Measurements from ENCODE around the gene MAPKAP1. TPM values are rescaled to one million over a fixed set of nuclear protein-coding genes. Genes with fewer than 3 reads are reported as not detected.

Gene MAPKAP1
- total RNA-seq, 4 donors from 2014 or later, result 87.1 to 114 (median 111) TPM

DNA sequence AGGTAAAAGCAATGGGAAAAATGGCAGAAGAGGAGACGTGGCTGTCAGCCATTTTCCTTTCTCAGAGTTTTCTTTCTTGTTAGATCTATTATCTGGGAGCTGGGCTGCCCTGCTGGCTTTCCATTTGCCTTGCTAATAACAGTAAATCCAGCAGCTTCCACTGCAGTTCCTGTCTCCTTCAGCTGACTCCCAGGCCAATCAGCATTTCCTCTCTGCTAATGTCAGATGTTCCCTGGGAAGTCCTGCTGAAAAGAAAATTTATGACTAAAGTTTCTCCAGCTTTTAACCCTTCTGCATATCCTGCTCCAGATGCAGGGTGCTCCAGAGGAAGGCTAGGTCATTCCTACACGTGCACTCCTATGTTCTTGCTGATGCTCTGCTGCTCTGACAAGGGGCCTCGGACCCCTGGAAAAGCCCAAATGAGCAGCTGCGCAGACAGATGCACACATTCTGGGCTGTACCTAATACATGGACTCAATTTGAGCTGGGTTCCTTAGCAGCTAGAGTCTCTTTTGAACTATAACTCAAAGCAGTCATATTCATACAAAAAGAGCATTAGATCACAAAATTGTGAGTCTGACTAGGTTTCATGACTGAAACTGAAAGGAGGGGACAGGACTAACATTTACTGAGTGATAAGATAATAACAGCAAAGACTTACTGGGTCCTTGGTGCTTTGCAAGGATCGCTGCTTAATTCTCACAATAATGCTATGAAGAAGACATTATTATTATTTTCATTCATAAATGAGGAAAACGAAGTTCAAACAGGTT is 182.2 kb downstream of the MAPKAP1 start:
- H3K36me3 ChIP-seq, result no peaks in the 10 kb centered on the region
- no peaks in the 10 kb centered on the region for H3K27me3 ChIP-seq
- H3K4me3 ChIP-seq (replicated peaks in 1 of 3), result no peak overlapping the region
- H3K4me1 ChIP-seq, result peaks cover 23 to 43% of the 10 kb centered on the region in 2 donors
- intact Hi-C loops (cut with DNase I), result no loop called here
- H3K27ac ChIP-seq, result peak overlapping the region in 2 of 3 donors; percentile 58 to 63
- TF ChIP-seq, protein P1, sequence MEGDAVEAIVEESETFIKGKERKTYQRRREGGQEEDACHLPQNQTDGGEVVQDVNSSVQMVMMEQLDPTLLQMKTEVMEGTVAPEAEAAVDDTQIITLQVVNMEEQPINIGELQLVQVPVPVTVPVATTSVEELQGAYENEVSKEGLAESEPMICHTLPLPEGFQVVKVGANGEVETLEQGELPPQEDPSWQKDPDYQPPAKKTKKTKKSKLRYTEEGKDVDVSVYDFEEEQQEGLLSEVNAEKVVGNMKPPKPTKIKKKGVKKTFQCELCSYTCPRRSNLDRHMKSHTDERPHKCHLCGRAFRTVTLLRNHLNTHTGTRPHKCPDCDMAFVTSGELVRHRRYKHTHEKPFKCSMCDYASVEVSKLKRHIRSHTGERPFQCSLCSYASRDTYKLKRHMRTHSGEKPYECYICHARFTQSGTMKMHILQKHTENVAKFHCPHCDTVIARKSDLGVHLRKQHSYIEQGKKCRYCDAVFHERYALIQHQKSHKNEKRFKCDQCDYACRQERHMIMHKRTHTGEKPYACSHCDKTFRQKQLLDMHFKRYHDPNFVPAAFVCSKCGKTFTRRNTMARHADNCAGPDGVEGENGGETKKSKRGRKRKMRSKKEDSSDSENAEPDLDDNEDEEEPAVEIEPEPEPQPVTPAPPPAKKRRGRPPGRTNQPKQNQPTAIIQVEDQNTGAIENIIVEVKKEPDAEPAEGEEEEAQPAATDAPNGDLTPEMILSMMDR (IDR thresholded peaks at IDR 0.05), result no peak
- TF ChIP-seq POLR2A (IDR thresholded peaks at IDR 0.05), result no peak
- WGBS, 2 donors, result 89 to 94% methylated on average over 6 of the region's 6 CpGs
- no peak for DNase-seq
- no peaks in the 10 kb centered on the region for H3K9me3 ChIP-seq

DNA sequence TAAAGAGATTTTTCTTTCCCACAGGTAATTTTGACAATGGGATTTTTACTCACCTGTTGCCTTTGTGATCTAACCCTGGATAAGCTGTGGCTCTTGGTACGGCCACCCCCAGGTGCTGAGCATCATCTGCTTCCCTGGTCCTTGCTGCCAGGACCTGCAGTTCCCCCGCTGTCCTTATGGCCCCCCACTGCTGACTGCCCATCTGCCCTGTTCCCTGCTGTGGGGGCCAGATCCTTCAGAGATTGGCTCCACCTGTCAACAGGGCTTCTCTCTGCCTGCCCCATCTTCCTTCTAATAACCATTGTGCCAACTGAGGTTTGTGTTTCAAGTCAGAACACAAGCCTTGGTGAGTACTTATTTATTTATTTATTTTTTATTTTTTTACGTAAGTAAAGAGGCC is 183.3 kb downstream of the MAPKAP1 start:
- TF ChIP-seq POLR2A (IDR thresholded peaks at IDR 0.05), result no peak
- TF ChIP-seq, protein P1 (IDR thresholded peaks at IDR 0.05), result no peak
- intact Hi-C loops (cut with DNase I), result no loop called here
- Histone ChIP-seq H3K27ac (no peak overlapping the region), H3K9me3 (no peaks in the 10 kb centered on the region), H3K36me3 (no peaks in the 10 kb centered on the region), H3K4me3 (replicated peaks in 1 of 3) (no peak overlapping the region), H3K27me3 (no peaks in the 10 kb centered on the region), H3K4me1 (peaks cover 23 to 37% of the 10 kb centered on the region in 2 donors)
- WGBS, 2 donors, result 98% methylated on average over 3 of the region's 3 CpGs
- no peak for DNase-seq

DNA sequence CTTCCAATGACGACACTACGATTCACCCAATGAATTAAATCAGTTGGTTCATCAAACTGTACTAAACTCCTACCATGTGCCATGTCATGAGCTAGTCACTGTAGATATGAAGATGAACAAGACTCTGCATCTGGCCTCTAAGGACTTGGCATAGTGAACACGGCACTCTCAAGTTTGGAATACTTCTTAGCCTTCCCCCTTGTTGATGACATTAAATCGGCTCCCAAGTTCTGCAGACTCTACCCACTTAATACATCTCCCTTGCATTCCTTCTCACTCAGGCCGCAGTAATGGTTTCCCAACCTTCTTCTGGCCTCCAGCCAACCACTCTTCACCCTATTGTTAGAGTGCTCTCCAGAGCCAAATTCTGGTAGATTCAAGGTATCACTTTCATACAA is 184.7 kb downstream of the MAPKAP1 start:
- Histone ChIP-seq H3K27ac (peak overlapping the region in 1 of 3 donors; percentile 30), H3K9me3 (no peaks in the 10 kb centered on the region), H3K4me3 (replicated peaks in 1 of 3) (no peak overlapping the region), H3K4me1 (peaks cover 23 to 37% of the 10 kb centered on the region in 2 donors), H3K27me3 (no peaks in the 10 kb centered on the region), H3K36me3 (no peaks in the 10 kb centered on the region)
- 64 to 71% methylated on average over 5 of the region's 5 CpGs for WGBS, 2 donors
- intact Hi-C loops (cut with DNase I), result no loop called here
- DNase-seq, result peak; percentile 78
- TF ChIP-seq, protein P1 (IDR thresholded peaks at IDR 0.05), result no peak
- TF ChIP-seq POLR2A (IDR thresholded peaks at IDR 0.05), result no peak

DNA sequence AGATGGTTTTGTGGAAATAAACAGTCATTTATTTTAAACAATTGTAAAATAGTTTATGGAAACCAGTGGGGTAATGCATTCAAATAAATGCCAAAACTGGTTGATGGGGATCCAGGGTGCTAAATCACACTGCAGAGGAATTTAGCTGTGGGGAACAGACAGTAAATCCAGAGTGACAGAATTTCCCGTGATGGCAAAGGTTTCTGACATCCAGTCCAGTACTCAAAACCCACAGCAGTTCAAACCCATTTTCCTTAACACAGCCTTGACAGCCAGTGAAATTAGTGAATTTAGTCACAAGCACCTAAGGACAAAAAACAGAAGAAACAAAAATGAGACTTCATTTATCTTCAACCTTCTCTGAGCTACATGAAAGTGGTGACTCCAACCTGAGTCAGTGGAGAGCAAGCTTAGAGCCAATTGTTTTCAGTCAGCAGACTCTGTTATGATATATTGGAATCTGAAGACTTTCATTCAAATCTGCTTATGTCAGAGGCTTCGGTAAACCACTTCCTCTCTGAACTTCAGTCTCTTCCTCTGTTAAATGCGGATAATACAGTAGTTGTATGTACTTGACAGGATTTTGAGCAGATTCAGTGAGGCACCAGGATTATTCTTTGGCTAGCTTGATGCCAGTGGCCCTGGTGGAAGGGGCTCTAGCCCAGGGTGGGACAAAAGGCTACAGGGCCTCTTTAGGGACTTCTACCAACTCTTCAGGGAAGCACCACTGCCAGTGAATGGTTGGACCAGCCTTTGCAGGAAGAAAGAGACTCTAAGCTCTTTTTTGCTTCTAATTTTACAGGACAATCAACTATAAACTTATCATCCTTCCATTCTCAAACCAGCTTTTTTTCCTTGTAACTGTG is 185.3 kb downstream of the MAPKAP1 start:
- DNase-seq, result no peak
- H3K27me3 ChIP-seq, result no peaks in the 10 kb centered on the region
- intact Hi-C loops (cut with DNase I), result no loop called here
- H3K27ac ChIP-seq, result peak overlapping the region in 1 of 3 donors; percentile 30
- H3K4me1 ChIP-seq, result peaks cover 23 to 37% of the 10 kb centered on the region in 2 donors
- no peaks in the 10 kb centered on the region for H3K36me3 ChIP-seq
- WGBS, 2 donors, result 80 to 89% methylated on average over 3 of the region's 3 CpGs
- H3K4me3 ChIP-seq (replicated peaks in 1 of 3), result no peak overlapping the region
- TF ChIP-seq, protein P1 (IDR thresholded peaks at IDR 0.05), result no peak
- TF ChIP-seq POLR2A (IDR thresholded peaks at IDR 0.05), result no peak
- H3K9me3 ChIP-seq, result no peaks in the 10 kb centered on the region
